GM18511 (cell line): ENCODE results near the gene GTF2A1.

ENCODE experiments used
- ATAC-seq: cut with Tn5 transposase; IDR thresholded peaks from one replicate; pipeline ENCODE4 v1.9.1; 2021; ENCODE audit warnings: mild to moderate bottlenecking, moderate library complexity; ENCODE audit not compliant: unreplicated experiment

GTF2A1 gene

DNA sequence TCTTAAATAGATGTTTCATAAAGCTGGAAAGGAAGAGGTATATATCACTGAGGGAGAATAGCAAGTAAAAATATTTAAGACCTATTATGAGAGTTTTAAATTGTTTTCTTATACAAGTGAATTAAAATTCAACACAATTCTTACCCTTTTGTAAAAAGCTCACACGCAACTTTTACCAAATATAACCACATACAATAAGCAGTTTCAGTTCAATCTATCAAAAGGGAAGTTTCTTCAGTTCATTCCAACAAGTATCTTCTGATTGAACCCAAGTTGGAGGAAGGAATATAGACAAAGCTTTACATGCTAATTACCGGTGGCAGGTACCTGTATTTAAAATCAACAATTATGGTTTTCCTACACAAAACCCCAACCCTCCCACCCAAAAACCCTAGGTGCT is 41.1 kb downstream of the GTF2A1 start:
- ATAC-seq = no peak

DNA sequence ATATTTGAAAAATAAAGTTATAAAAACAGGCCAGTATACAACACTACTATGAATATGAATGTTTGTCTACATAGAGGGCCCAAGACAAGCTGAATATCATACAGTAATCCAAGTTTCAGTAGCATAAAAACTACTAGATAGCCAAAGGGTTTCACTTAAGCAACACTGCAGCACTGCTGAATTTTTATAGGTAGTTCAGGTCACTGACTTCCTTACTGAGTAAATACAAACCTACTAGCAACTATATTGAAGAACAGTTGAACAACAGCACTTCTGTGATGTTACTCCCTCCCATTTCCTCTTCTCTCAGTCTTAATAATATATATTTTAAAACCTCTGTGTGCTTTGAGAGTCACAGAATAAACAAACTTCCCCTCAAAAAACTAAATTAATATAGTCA is 42.7 kb downstream of the GTF2A1 start:
- peak; percentile 49 for ATAC-seq

DNA sequence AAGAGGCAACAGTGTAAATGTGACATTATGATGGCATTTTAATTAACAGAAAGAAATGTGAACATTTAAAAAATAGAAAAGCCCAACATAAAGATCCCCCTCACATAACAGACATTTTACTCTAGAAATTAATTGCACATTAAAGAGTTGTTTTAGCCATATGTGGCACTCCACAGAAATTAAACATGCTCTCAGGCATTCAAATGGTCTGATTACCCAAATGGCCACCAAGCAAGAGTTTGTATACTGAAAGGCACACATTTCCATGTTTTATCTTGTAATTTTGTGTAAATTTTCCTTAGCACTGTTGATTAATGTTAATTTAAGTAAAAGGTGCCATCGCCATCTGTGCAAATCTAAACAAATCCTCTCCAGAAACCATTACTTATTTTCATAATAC is 43.5 kb downstream of the GTF2A1 start:
- no peak for ATAC-seq

DNA sequence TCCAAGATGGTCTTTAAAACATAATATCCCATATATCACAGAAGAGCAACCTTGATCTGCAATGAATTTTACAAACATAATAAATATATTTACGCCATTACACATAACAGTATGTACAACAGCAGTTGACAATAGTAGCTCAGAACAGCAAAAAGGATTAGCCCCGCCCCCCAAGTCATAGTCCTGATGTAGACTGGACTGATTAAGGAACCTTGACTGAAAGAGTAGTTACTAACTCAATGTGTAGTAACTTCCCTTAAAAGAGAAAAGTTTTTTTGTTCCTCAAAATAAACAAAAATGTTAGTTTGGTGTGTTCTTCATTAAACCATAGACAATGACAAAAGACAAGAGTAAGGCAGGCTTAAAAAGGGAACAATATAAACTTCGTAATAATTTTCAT is 44.5 kb downstream of the GTF2A1 start:
- ATAC-seq = no peak

DNA sequence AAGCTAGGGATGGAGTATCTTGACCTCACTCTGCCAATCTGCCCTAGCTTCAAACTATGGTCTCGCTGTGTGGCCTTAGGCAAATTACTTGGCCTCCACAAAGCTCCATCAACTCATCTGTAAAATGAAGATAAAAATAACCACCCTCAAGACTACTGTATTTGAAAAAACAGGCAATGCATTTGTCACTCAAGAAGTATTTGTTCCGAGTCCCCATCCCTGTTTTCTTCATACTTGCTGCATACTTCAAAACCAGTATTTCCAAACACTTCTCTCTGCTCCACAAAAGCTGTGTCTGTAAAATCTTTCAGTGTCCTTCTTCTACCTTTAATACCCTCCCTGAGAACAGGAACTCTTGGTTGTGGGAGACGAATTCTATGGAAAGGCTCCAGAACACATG is 47.9 kb downstream of the GTF2A1 start:
- peak; percentile 13 for ATAC-seq

DNA sequence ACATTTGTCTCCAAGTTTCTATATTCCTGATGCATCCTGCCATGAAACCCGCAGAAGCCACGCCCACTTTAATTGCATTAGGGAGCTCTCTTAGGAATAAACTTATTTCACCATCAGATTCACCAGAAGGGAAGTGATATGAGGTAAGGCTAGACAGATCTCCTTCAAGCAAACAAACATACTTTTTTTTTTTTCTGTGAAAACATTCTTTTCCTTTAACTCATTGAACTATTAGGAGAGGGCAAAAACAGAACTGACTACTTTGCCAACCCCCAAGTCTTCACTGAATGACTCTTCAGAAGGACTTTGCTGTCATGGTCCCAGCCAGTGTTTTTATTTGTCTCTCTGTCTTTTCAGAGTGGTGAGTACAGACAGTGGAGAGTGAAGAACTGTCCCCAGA is 48.4 kb downstream of the GTF2A1 start:
- ATAC-seq = peak; percentile 18

DNA sequence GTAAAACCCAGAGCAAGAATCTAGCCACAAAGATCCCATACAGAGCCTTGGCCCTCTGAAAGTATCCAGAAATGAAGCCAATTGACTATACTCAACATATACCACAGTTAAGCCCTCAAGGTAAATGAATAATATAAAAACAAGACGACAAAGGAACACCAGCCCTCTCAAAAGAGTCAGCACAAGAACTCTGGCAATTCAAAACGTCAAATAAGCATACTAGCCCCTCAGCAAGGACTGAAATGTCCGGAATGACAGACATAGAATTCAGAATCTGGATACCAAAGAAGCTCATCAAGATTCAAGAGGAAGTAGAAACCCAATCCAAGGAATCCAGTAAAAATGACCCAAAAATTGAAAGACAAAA is 49.9 kb downstream of the GTF2A1 start:
- ATAC-seq = no peak

DNA sequence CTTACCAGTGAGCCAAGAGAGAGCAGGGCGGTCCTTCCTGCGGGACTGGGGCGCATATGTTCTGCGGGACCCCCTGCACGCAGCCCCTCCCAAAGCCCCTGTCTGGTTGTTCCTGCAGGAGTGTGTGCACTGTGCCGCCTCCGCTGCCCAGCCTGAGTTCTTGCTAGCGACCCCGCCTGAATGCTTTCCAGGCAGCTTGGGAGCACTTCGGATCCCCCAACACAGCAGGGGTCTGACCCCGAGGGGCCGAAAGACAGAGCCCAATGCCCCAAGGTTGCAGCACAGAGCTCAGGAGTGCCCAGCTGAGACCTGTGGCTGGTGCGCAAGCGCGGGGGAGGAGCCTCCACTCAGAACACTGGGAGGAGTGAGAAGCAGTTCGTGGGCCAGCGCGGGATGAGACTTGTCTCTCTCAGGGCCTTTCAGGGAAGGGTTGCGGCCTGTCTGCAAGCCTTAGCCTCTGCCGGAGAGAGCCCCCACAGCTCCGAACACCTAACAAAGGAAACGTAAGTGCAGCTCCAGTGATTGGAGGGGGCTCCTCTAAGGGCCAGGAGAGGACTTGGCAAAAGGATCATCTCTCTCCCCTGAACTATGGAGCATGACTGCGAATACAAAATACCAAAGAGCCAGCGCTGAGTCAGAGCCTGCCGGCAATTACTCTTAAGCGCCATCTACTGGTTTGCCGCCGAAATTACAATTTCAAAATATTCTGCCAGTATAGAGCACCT is 50.5 kb downstream of the GTF2A1 start:
- peak; percentile 96 for ATAC-seq

DNA sequence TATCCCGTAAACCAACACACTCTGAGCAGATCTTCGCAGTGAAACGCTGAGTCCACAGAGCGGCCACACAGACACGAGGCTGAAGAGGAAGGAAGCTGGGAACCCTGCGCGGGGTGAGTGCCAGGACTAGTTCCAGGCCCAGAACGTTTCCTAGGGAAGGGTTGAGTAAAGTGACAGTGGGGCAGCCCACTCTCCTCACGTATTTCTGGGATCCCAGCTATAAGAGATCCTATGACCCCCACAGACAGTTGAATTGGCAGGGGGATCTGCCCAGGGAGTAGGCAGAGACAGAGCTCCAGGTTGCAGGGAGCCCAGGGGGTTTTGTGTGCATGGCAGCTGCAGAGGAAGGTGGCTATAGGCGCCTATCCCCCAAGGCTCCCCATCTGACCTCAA is 51.1 kb downstream of the GTF2A1 start:
- ATAC-seq = peak; percentile 35

DNA sequence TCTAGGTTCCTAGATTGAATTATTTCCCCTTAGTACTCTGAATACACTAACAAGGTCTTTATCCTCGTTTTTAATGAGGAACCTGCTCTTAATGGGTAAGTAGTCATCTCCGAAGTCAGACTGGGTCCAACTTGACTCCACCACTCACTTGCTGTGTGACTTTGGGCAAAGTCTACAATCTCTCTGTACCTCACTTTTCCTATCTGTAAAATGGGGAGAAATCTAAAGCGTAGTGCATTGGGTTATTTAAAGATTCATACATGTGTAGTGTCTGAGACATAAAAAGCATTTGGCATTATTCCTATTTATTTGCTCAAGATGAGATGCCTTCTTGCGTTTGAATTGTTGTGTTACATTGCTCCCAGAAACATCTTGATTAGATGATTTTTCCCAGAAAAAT is 51.5 kb downstream of the GTF2A1 start:
- ATAC-seq = no peak

DNA sequence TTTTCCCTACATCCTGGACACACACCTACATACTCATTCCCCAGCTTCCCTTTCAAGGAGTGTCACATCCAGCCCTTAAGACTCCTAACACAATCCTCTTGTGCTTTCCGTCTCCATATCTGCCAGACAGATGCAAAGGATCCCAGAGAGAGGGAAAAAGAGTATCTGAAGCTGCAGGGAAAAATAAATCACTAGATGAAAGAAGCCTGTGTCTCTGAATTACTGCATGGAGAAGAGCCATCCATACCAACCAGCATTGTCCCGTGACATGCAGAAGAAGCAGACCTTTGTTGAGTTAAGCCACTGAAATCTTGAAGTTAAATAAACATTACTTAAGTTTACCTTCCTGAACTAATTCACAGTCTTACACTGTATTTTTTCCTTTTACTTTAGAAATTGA is 54.6 kb downstream of the GTF2A1 start:
- no peak for ATAC-seq

DNA sequence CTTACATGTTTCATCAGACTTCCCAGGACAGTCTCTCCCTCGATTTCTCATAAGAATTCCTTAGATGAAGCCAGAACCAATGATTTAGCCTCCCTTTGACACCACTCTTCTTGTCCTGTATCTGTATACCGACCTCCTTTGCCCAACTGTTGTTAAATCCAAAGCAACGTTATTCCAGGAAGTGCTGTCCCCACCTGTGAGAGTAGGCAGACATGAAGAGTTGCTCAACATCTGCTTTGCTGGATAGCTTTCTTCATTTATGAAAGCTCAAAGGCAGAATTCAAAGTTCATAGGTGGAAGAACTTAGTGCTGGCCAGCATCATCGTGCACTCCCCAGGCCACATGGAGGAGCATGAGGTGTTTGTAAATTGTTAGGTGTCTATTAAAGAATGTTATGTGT is 55.6 kb downstream of the GTF2A1 start:
- ATAC-seq = no peak

DNA sequence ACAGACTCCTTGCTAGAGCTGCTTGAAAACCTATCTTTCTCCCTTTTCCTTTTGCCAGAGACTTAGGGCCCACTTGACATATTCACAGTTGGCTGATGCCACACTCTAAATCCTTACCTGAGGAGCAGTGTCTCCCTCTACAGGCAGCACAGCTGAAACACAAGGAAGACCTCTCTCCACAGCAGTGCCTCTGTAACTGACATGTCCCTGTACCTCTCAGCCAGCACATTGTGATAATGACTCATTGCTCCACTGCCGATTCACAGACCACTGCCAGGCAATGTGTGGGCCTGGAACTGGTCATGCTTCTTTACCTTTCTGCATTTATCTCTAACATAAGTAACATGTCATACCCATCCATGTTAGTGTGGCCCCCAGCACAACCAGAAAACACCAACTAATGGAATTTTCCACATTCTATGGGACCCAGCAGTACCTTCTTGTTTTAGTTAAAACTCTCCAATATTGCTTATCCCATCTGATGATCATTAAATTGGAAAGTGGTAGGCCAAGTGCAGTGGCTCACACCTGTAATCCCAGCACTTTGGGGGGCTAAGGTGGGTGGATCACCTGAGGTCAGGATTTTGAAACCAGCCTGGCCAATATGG is 56.5 kb downstream of the GTF2A1 start:
- peak; percentile 92 for ATAC-seq

DNA sequence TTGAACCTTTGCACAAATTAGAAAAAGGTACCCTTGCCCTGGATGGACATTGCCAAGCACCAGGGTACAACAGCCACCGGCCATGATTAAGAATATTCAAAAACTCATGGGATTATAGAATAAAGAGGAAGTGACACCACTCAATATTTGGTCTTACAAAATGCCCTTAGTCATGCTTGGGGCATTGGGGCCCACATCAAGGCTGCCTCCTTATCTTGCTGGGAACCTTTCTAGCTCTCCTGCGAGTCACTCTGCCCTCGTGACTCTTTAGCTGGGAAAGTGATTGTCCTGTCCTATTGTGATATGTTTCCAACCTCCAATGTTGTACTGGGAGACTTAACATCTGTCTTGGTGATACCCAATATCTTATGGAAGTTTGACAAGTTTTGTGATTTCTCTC is 57.8 kb downstream of the GTF2A1 start:
- no peak for ATAC-seq

DNA sequence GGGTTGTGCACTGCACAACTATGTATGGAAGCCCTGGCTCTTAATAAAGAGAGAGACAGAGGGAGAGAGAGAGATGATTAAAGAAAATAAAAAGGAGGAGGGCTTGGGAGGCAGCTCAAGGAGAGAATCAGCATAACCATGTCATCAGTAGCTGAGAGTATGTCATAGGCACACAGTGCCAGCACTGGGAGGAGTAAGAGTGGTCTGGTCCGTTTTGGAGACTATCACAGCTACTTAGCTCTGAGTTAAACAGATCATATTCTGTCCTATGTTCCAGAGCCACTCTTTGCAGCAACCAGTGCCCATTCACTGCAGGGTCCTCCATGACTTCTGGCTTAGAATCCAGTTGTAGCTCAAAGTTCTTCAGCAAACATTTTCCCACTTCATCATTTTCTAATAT is 59.0 kb downstream of the GTF2A1 start:
- ATAC-seq = no peak

DNA sequence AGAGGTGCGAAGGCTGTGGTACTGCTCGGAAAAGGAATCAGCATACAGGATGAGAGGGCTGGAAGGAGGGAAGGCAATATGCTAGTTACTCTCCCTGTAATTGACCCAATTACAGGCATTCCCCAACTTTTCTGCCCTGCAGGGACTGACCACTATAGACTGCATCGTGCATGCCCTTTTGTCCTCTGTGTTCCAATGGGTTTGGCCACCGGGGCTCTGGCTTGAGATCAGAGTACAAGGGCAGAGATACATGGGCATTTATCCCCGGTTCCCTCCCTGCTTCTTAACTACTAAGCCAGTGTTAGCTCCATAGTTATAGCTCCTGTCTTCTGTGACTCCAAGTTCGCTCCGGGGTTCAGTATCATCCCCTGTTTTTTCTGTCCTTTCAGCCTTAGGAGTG is 59.7 kb downstream of the GTF2A1 start:
- ATAC-seq = no peak

DNA sequence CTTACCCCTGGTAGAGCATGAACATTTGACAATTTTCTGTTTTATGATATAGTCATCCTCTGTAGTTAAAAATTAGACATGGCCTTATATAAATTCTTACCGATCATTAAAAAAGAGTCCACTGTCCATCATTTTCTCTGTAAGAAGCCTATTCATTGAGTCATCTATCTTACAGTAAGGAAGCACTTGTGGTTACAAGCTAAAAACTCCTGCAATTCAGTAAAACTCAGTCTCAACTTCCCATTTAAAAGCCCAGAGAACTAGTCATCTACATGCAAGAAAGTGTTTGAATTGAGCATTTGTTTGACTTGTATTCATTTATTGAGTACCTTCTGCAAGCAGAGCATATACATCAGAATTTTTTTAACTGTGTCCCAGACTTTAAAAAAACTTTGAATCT is 63.3 kb downstream of the GTF2A1 start:
- no peak for ATAC-seq

DNA sequence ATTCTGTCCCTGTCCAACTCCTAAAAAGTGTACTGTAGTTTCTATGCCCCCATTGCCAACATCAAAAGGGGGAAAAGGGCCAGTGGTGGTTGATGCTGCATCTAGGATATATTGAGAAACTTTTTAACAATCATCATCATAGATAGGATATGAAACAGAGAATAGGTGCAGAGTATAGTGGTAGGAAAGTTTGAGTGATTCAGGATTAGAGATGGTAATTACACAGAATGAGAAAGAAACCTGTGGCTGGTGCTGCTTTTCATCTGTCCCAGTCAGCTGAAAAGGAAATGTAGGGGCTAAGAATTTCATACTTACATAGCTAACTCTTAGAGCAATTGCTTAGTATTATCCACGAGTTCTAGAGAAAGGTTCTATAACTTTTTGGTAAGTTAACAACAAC is 67.6 kb downstream of the GTF2A1 start:
- no peak for ATAC-seq

DNA sequence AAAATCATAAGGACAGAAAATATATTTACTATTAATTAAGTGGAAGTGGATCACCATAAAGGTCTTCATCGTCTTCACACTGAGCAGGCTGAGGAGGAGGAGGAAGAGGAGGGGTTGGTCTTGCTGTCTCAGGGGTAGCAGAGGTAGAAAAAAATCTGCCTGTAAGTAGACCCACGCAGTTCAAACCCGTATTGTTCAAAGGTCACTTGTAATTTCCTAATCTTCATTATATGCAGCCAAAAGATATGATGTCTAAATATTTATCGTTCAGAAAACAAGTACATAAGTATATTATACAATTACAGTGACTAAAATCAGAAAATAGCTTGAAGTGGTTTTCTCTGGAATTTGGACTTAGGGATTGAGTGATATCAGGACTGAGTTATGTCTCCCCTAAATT is 72.1 kb downstream of the GTF2A1 start:
- no peak for ATAC-seq

DNA sequence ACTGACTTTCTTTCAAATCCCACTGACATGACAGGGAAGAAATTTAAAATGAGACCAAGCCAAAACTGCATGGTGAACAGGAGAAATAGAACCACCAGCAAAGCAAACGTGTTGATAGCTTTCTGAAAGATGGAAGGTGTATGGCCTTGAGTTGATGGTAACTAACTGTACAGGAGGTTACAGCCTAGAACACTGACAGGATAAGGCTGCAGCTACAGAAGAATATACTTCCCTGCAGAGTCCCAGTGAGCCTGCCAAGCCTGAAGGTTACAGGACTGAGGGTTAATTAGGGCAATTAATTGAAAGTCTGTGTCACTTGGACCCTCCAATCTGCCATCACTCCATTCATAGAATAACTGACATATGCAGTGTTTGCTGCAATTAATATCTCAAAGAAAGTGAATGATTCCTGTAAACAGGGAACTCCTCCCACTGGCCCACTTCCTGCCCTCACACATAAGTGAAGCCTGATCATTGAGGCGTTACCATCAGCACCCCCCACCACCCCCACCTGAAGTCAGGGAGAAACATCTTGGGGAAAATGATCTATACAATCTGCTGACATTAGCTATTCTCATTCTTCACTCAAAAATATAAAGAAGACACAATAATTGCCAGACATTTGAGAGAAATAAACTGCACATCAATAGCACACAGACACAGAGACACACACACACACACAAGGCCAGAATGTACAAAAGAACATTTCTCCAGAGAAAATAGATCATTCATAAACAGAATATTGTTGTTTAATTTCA is 73.4 kb downstream of the GTF2A1 start:
- ATAC-seq = peak; percentile 84

DNA sequence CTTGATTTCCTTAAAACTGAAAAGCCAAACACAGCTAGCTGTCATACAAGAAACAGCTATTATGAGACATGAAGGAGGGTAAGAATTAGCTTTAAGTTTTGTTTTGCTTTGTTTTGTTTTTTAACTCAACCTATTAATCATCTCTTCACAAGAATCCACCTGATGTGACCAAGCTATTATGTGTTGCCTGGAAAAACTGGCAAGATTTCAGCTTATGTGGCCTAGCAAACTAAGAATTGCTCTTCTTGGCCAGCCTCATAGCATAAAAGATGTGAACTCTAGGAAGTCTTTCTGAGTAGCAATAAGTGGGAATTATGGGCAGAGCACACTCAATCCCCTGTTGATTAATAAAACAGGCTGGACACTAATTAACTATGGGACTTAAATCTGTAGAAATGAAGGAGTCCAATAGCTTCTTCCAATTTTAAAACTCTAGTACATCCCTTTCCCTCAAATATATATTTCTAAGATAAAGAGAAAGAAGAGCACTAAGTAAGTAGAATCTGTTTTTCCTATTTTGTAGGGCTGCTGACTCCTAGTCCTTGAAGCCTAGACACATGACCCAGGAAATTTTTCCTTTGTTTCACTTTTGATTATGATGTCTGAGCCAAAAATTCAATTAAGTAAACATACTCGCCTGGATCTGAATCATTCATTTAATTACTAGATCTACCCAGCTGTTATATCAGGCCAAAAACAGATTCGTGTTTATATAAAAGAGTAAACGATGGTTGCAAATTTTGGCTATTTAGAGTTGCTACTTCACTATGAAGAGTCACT is 75.7 kb downstream of the GTF2A1 start:
- ATAC-seq = no peak

DNA sequence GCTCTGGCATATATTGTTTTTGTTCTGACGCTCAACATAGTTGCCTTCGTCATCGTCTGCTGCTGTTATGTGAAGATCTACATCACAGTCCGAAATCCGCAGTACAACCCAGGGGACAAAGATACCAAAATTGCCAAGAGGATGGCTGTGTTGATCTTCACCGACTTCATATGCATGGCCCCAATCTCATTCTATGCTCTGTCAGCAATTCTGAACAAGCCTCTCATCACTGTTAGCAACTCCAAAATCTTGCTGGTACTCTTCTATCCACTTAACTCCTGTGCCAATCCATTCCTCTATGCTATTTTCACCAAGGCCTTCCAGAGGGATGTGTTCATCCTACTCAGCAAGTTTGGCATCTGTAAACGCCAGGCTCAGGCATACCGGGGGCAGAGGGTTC is 77.0 kb downstream of the GTF2A1 start:
- ATAC-seq = no peak
